ENCODE measurements around the gene SLC35F4. TPM values are rescaled to one million over a fixed set of nuclear protein-coding genes. Genes with fewer than 3 reads are reported as not detected.

SLC35F4 gene
- total RNA-seq, 2 donors from 2014 or later, result not detected

DNA sequence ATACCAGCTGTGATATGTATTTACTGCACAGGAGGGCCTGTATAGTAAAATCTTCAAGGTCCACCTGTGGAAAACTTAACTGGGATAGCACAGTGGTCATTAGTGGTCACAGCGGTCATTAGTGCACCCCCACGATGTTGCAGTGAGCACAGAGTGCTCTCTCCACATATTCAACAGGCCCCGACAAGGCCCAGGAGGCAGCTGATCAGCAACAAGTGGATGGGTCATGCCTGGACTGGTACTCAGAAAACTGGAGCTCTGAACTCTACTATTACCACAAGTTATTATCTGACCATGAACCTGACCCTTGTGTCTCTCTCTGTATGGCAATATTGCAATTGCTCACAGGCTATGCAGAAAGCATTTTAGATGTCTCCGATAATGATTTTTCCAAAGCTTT is 129.5 kb downstream of the SLC35F4 start:
- Mint-ChIP-seq H3K9me3 (peaks cover 4% of the 10 kb centered on the region), H3K36me3 (ENCODE audit: low read depth) (no peaks in the 10 kb centered on the region), H3K4me1 (peaks cover 12% of the 10 kb centered on the region), H3K4me3 (no peak overlapping the region), H3K27ac (no peak overlapping the region), H3K27me3 (ENCODE audit: insufficient read depth) (no peaks in the 10 kb centered on the region)
- DNase-seq, result no peak
- no peak overlapping the region for H3K9ac ChIP-seq (ENCODE audit: extremely low read depth, low read length, poor library complexity, severe bottlenecking)
- no peaks in the 10 kb centered on the region for H3K27me3 ChIP-seq (ENCODE audit: control insufficient read depth, insufficient read depth, low read length, poor library complexity, severe bottlenecking)
- TF ChIP-seq, protein P1, sequence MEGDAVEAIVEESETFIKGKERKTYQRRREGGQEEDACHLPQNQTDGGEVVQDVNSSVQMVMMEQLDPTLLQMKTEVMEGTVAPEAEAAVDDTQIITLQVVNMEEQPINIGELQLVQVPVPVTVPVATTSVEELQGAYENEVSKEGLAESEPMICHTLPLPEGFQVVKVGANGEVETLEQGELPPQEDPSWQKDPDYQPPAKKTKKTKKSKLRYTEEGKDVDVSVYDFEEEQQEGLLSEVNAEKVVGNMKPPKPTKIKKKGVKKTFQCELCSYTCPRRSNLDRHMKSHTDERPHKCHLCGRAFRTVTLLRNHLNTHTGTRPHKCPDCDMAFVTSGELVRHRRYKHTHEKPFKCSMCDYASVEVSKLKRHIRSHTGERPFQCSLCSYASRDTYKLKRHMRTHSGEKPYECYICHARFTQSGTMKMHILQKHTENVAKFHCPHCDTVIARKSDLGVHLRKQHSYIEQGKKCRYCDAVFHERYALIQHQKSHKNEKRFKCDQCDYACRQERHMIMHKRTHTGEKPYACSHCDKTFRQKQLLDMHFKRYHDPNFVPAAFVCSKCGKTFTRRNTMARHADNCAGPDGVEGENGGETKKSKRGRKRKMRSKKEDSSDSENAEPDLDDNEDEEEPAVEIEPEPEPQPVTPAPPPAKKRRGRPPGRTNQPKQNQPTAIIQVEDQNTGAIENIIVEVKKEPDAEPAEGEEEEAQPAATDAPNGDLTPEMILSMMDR (conservative IDR thresholded peaks at IDR 0.05), result no peak
- H3K36me3 ChIP-seq (ENCODE audit: control insufficient read depth, insufficient read depth, low read length), result no peaks in the 10 kb centered on the region
- H3K4me1 ChIP-seq (ENCODE audit: control insufficient read depth, insufficient read depth, low read length), result peaks cover 4% of the 10 kb centered on the region
- H3K27ac ChIP-seq (ENCODE audit: low read depth, low read length), result no peak overlapping the region
- H3K4me3 ChIP-seq (ENCODE audit: low read length), result no peak overlapping the region
- WGBS, 2 experiments (ENCODE audit: insufficient coverage in 1 of 2, insufficient read length in 1 of 2), result 90 to 94% methylated on average over 4 of the region's 4 CpGs
- no peaks in the 10 kb centered on the region for H3K9me3 ChIP-seq (ENCODE audit: control insufficient read depth, low read length)

DNA sequence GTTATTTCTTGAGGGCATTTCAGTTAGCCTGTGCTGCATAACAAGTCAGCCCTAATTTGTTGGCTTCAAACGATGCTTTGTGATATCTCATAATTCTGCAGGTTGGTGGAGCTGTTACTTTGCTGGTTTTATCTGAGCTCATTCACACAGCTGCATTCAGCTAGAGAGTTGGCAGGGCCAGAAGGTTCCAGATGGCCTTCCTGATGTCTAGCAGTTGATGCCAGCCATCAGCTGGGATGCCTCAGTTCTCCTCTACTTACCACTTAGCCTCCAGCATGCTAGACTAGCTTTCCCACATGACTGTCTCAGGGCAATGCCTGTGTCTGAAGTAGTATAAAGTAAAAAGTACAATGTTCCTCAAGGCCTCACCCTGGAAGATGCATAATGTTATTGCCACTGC is 130.6 kb downstream of the SLC35F4 start:
- TF ChIP-seq, protein P1 (conservative IDR thresholded peaks at IDR 0.05), result no peak
- no peak for DNase-seq
- H3K27me3 Mint-ChIP-seq (ENCODE audit: insufficient read depth), result no peaks in the 10 kb centered on the region
- H3K27ac ChIP-seq (ENCODE audit: low read depth, low read length), result no peak overlapping the region
- H3K9me3 Mint-ChIP-seq, result no peaks in the 10 kb centered on the region
- H3K9ac ChIP-seq (ENCODE audit: extremely low read depth, low read length, poor library complexity, severe bottlenecking), result no peak overlapping the region
- no peak overlapping the region for H3K4me3 Mint-ChIP-seq
- 83 to 96% methylated on average over 1 of the region's 1 CpG for WGBS, 2 experiments (ENCODE audit: insufficient coverage in 1 of 2, insufficient read length in 1 of 2)
- no peak overlapping the region for H3K27ac Mint-ChIP-seq
- peaks cover 12% of the 10 kb centered on the region for H3K4me1 Mint-ChIP-seq
- H3K4me1 ChIP-seq (ENCODE audit: control insufficient read depth, insufficient read depth, low read length), result peaks cover 4% of the 10 kb centered on the region
- no peaks in the 10 kb centered on the region for H3K36me3 ChIP-seq (ENCODE audit: control insufficient read depth, insufficient read depth, low read length)
- H3K36me3 Mint-ChIP-seq (ENCODE audit: low read depth), result no peaks in the 10 kb centered on the region
- no peaks in the 10 kb centered on the region for H3K27me3 ChIP-seq (ENCODE audit: control insufficient read depth, insufficient read depth, low read length, poor library complexity, severe bottlenecking)
- no peaks in the 10 kb centered on the region for H3K9me3 ChIP-seq (ENCODE audit: control insufficient read depth, low read length)
- H3K4me3 ChIP-seq (ENCODE audit: low read length), result no peak overlapping the region

DNA sequence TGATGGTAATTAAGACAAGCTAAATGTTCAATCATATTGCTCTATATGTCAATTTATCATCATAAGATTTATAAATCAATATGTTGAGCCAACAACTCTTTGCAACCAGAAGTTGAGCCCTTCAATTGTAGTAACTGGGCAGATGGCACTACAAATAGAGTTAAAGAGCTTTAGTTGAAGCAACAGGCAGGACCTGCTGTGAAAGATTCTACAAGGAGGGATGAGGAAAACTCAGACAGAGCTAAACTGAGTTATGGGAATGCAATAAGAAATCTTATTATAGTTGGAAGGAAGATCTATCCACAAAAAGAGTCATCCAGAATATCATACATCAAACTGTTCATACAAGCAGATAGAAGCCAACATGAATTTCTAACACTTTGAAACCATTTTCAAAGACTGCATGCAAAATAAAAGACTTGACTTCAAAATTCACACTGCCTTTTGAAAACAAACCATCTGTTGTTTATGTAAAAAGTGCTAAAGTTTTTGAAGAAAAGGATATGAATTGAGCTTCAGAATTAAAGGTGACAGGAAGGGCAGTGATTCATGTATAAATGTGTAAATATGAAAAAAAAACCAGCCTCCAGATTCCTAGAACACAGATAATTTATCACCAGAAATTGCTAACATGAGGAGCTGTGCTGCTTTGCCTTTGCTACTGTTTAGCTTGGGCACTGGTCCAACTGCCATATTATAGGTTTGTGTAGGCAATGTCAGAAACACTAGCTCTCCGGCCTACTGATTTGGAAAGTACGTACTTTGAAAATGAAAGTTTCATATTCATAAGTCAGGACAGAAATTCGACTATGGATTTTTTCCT is 133.2 kb downstream of the SLC35F4 start:
- peaks cover 6% of the 10 kb centered on the region for H3K4me1 Mint-ChIP-seq
- H3K27ac Mint-ChIP-seq, result no peak overlapping the region
- 92 to 100% methylated on average over 3 of the region's 3 CpGs for WGBS, 2 experiments (ENCODE audit: insufficient coverage in 1 of 2, insufficient read length in 1 of 2)
- no peaks in the 10 kb centered on the region for H3K36me3 ChIP-seq (ENCODE audit: control insufficient read depth, insufficient read depth, low read length)
- H3K9ac ChIP-seq (ENCODE audit: extremely low read depth, low read length, poor library complexity, severe bottlenecking), result no peak overlapping the region
- H3K9me3 ChIP-seq (ENCODE audit: control insufficient read depth, low read length), result no peaks in the 10 kb centered on the region
- no peak overlapping the region for H3K4me3 Mint-ChIP-seq
- H3K9me3 Mint-ChIP-seq, result no peaks in the 10 kb centered on the region
- H3K4me1 ChIP-seq (ENCODE audit: control insufficient read depth, insufficient read depth, low read length), result peaks cover 4% of the 10 kb centered on the region
- H3K27me3 ChIP-seq (ENCODE audit: control insufficient read depth, insufficient read depth, low read length, poor library complexity, severe bottlenecking), result no peaks in the 10 kb centered on the region
- H3K4me3 ChIP-seq (ENCODE audit: low read length), result no peak overlapping the region
- no peak for DNase-seq
- TF ChIP-seq, protein P1 (conservative IDR thresholded peaks at IDR 0.05), result no peak
- H3K27me3 Mint-ChIP-seq (ENCODE audit: insufficient read depth), result peaks cover 7% of the 10 kb centered on the region
- no peaks in the 10 kb centered on the region for H3K36me3 Mint-ChIP-seq (ENCODE audit: low read depth)
- H3K27ac ChIP-seq (ENCODE audit: low read depth, low read length), result no peak overlapping the region
